K562 (cell line): Measurements from ENCODE around the gene CNFN. TPM values are rescaled to one million over a fixed set of nuclear protein-coding genes. Genes with fewer than 3 reads are reported as not detected.

Experiments used
- ATAC-seq: fragments of 200-7000 bp; cut with Tn5 transposase; 3 replicates; pipeline ENCODE4 v1.9.1; 2020; ENCODE audit warnings: moderate library complexity
- BruUV-seq: library from RNA; stranded (reverse); fragments of 400-500 nt; replicated peaks from 2 replicates; lab custom pipeline; 2021; lab: Mats Ljungman, UMichigan
- CTCF ChIA-PET: fragments of 300-600 bp; formaldehyde crosslinking; extraction: SDS; loops from one replicate; lab custom pipeline; 2021; ENCODE audit warnings: low intra/inter-chr PET ratio; lab: Yijun Ruan, JAX
- POLR2A ChIA-PET: fragments of 300-600, 350-650 bp; sonication (Branson Sonifier 250); formaldehyde crosslinking; extraction: SDS; loops from one replicate; lab custom pipeline; 2021; ENCODE audit warnings: antibody characterized with exemption, inconsistent platforms; lab: Yijun Ruan, JAX
- DNase-seq, 4 experiments: peaks; one replicate each; pipeline versions ENCODE4 v3.0.0 to v3.0.0-alpha.2; 2011 to 2018; ENCODE audit warnings: low spot score in 3 of 4, mixed read lengths in 3 of 4; ENCODE audit errors: extremely low read depth in 1 of 4
- FAIRE-seq: peaks from 2 replicates; lab custom pipeline; 2011; peaks lifted over from hg19 to GRCh38; lab: Jason Lieb, UNC
- H2AFZ ChIP-seq: 2 replicates; pipeline ENCODE4 v1.6.0; 2011; ENCODE audit warnings: low read depth, low read length, control low read depth, inconsistent platforms
- H3K27ac ChIP-seq: fragments of 200-600 bp; 3 replicates; pipeline ENCODE4 v1.8.0; 2011; ENCODE audit warnings: low read depth, mild to moderate bottlenecking, control low read depth, inconsistent platforms, low read length, moderate library complexity, mixed read lengths; ENCODE audit errors: extremely low read depth
- H3K27me3 ChIP-seq, 2 experiments: fragments of 300-600 bp in 1 of 2; 2 replicates in 1 of 2; 3 replicates in 1 of 2; pipeline versions ENCODE4 v1.6.0 to v1.8.0; 2011; ENCODE audit warnings: inconsistent platforms in 2 of 2, low read length in 2 of 2, mild to moderate bottlenecking in 1 of 2, mixed read lengths in 1 of 2, moderate library complexity in 1 of 2; ENCODE audit not compliant: control insufficient read depth in 2 of 2, insufficient read depth in 2 of 2
- H3K36me3 ChIP-seq: fragments of 300-600 bp; 3 replicates; pipeline ENCODE4 v1.8.0; 2011; ENCODE audit warnings: mild to moderate bottlenecking, low read length, inconsistent platforms; ENCODE audit not compliant: control insufficient read depth, insufficient read depth
- H3K4me1 ChIP-seq, 2 experiments: fragments of 200-600 bp in 1 of 2; replicated peaks in 1 of 2; 2 replicates in 1 of 2; 3 replicates in 1 of 2; pipeline versions ENCODE4 v1.5.1 to v1.8.0; 2011; ENCODE audit warnings: inconsistent platforms in 2 of 2, low read length in 2 of 2, mild to moderate bottlenecking in 1 of 2, mixed read lengths in 1 of 2, moderate library complexity in 1 of 2; ENCODE audit not compliant: control insufficient read depth in 2 of 2, insufficient read depth in 2 of 2
- H3K4me2 ChIP-seq: 2 replicates; pipeline ENCODE4 v1.6.1; 2011; ENCODE audit warnings: low read length, control low read depth, inconsistent platforms, mixed read lengths; ENCODE audit not compliant: insufficient read depth
- H3K4me3 ChIP-seq: fragments of 200-600 bp; sonication (generic), shearing (Covaris generic); 2 replicates; pipeline ENCODE4 v1.5.1; 2016; ENCODE audit warnings: control low read depth, inconsistent platforms
- H3K79me2 ChIP-seq: fragments of 200-600 bp; 3 replicates; pipeline ENCODE4 v1.8.0; 2011; ENCODE audit warnings: low read length, inconsistent platforms; ENCODE audit not compliant: control insufficient read depth, insufficient read depth
- H3K9ac ChIP-seq, 2 experiments: 2 replicates each; pipeline versions ENCODE4 v1.6.0 to v1.6.1; 2011; ENCODE audit warnings: low read depth in 2 of 2, low read length in 2 of 2, control low read depth in 1 of 2, inconsistent platforms in 1 of 2, mild to moderate bottlenecking in 1 of 2, mixed read lengths in 1 of 2; ENCODE audit not compliant: insufficient read depth in 1 of 2
- H3K9me1 ChIP-seq: one replicate; pipeline ENCODE4 v1.6.0; 2011; ENCODE audit warnings: inconsistent platforms, mild to moderate bottlenecking, low read length, moderate library complexity; ENCODE audit not compliant: control insufficient read depth, insufficient read depth
- H3K9me3 ChIP-seq: replicated peaks from 2 replicates; pipeline ENCODE4 v1.5.1; 2011; ENCODE audit warnings: low read depth, low read length, inconsistent platforms; ENCODE audit not compliant: control insufficient read depth, insufficient read depth
- H4K20me1 ChIP-seq: replicated peaks from 2 replicates; pipeline ENCODE4 v1.6.1; 2011; ENCODE audit warnings: low read length, inconsistent platforms, mixed read lengths; ENCODE audit not compliant: control insufficient read depth, insufficient read depth
- POLR2G ChIP-seq: fragments of 200-400 bp; formaldehyde crosslinking; IDR thresholded peaks from 2 replicates; pipeline ENCODE4 v1.6.1; 2017; ENCODE audit warnings: low read depth, mild to moderate bottlenecking, antibody characterized with exemption, low read length, moderate library complexity
- PTRF ChIP-seq: fragments of 450-650 bp; IDR thresholded peaks from 2 replicates; pipeline ENCODE4 v1.6.1; 2016; ENCODE audit warnings: mild to moderate bottlenecking, missing genetic modification characterization, missing compliant biosample characterization
- SIN3A ChIP-seq, 2 experiments: fragments of 150-350 bp in 1 of 2; IDR thresholded peaks; 2 replicates each; pipeline ENCODE4 v1.6.1; 2011 to 2016; ENCODE audit warnings: borderline replicate concordance in 2 of 2, low read depth in 2 of 2, low read length in 2 of 2, mild to moderate bottlenecking in 2 of 2, moderate library complexity in 2 of 2; ENCODE audit not compliant: control insufficient read depth in 1 of 2
- ZNF347 ChIP-seq: fragments of 450-650 bp; formaldehyde crosslinking; IDR thresholded peaks from 2 replicates; pipeline ENCODE4 v1.4.0; 2020; ENCODE audit warnings: low read depth, mild to moderate bottlenecking, moderate library complexity
- WGBS: fragments of 100-300 bp; shearing (Covaris generic); methylation state at CpG from one replicate; pipeline ENCODE4 v1.1.6; 2016; ENCODE audit warnings: low coverage, mixed read lengths; ENCODE audit not compliant: insufficient coverage; ENCODE audit errors: missing lambda C conversion rate; 5-methylcytosine and 5-hydroxymethylcytosine counted together
- in situ Hi-C: fragments of 300-500 bp; cut with MboI; formaldehyde crosslinking; loops from 4 replicates; pipeline ENCODE4 v1.15.0; 2018; ENCODE audit warnings: inconsistent platforms, mixed read lengths
- intact Hi-C: fragments of 100-400 bp; cut with micrococcal nuclease; formaldehyde crosslinking; loops from 2 replicates; pipeline ENCODE4 v1.14.2; 2022
- polyA plus RNA-seq, 8 experiments: library from polyadenylated mRNA; depleted of rRNA in 4 of 8; stranded (reverse) in 5 of 8; unstranded in 3 of 8; fragments of >200 nt; fragmentation: Nextera tagmentation in 2 of 8; fragmentation: Illumina TruSeq in 1 of 8; extraction: Ambion mirVana in 2 of 8; extraction: Trizol in 1 of 8; gene quantifications; 2 replicates each; pipeline versions ENCODE4 v1.2.1 to v1.2.3, GENCODE V29; 2011 to 2014; ENCODE audit warnings: inconsistent platforms in 1 of 8, missing spikeins in 1 of 8
- total RNA-seq, 7 experiments: library from RNA; depleted of rRNA in 6 of 7; stranded (reverse); fragments of >200 nt in 6 of 7; fragmentation: Illumina TruSeq in 2 of 7; extraction: Trizol in 2 of 7; gene quantifications; 2 replicates each; pipeline versions ENCODE4 v1.2.1 to v1.2.3, GENCODE V29; 2011 to 2021; ENCODE audit warnings: low replicate concordance in 1 of 7
- TF ChIP-seq, protein P1 (sequence below): fragments of 450-650 bp; IDR thresholded peaks from 2 replicates; pipeline ENCODE4 v1.6.1; 2018; ENCODE audit not compliant: partially characterized antibody
- TF ChIP-seq, protein P2 (sequence below): fragments of 450-650 bp; formaldehyde crosslinking; conservative IDR thresholded peaks from 2 replicates; pipeline ENCODE4 v1.4.0; 2022; ENCODE audit warnings: mild to moderate bottlenecking, missing genetic modification characterization
- TF ChIP-seq, protein P3 (sequence below): sonication (generic); formaldehyde crosslinking; IDR thresholded peaks from 2 replicates; pipeline ENCODE4 v1.4.0; 2020; ENCODE audit warnings: mild to moderate bottlenecking, missing genetic modification reagents
- TF ChIP-seq, protein P4 (sequence below): sonication (generic); formaldehyde crosslinking; IDR thresholded peaks from 2 replicates; pipeline ENCODE4 v1.8.0; 2022; ENCODE audit warnings: mild to moderate bottlenecking, missing genetic modification reagents, borderline replicate concordance

Gene CNFN
- total and polyA plus RNA-seq, 9 of the 15 experiments (the other 6 are each of a cell fraction or from before 2014, with no cell fraction given), result 0.18 to 0.52 (median 0.27) TPM; not detected in 5

DNA sequence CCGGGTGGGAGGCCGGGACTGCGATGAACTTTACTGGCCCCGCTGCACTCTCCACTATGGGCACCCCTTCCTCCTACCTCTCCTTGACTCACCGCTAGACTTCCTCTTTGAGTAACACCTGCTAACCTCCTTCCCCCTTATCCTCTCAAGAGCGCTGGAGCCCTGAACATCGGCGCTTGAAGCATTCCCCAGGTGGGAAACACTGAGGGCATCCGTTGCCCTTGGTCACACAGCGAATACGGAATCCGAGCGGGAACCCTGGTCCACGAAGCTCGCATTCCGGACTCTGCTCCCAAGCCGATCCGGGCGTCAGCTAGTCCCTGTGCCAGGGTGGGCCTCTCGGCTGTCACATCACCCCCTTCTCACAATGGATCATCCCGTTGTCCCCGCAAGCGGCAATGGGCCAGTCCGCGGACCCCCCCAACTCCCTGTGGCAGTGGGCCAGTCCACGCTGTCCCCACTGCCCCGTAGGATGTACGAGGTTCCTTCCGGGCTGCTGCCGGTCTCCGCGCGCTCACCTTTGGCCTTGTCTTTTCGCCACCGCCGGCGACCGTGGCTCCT lies 32.9 kb upstream of the CNFN start:
- no peak for FAIRE-seq
- intact Hi-C loops, result no loop called here
- Histone ChIP-seq H3K36me3 (no peaks in the 10 kb centered on the region), H3K4me1 (peaks cover 0 to 25% of the 10 kb centered on the region in 2 experiments; a peak in 2 of 5 replicates), H3K9ac (0 out of 4 replicates have a peak overlapping the region, but pooled peaks of 1 of the 2 experiments have one; percentile 55), H3K27me3 (peaks cover 0 to 5% of the 10 kb centered on the region in 2 experiments; a peak in 1 of 5 replicates), H2AFZ (no peak overlapping the region), H3K27ac (no peak overlapping the region), H3K4me3 (no peak overlapping the region), H3K9me3 (no peaks in the 10 kb centered on the region), H3K9me1 (no peaks in the 10 kb centered on the region), H3K79me2 (no peaks in the 10 kb centered on the region), H4K20me1 (no peaks in the 10 kb centered on the region), H3K4me2 (no peak overlapping the region)
- TF ChIP-seq SIN3A (IDR thresholded peaks at IDR 0.05; ENCODE audit: borderline replicate concordance in 2 of 2, control insufficient read depth in 1 of 2, low read depth in 2 of 2, low read length in 2 of 2) (no peak), POLR2G (peak; percentile 16; the same call in 1 of the 2 replicates), ZNF347 (CRISPR knock-in tag) (no peak), PTRF (tag) (no peak)
- TF ChIP-seq, protein P1, sequence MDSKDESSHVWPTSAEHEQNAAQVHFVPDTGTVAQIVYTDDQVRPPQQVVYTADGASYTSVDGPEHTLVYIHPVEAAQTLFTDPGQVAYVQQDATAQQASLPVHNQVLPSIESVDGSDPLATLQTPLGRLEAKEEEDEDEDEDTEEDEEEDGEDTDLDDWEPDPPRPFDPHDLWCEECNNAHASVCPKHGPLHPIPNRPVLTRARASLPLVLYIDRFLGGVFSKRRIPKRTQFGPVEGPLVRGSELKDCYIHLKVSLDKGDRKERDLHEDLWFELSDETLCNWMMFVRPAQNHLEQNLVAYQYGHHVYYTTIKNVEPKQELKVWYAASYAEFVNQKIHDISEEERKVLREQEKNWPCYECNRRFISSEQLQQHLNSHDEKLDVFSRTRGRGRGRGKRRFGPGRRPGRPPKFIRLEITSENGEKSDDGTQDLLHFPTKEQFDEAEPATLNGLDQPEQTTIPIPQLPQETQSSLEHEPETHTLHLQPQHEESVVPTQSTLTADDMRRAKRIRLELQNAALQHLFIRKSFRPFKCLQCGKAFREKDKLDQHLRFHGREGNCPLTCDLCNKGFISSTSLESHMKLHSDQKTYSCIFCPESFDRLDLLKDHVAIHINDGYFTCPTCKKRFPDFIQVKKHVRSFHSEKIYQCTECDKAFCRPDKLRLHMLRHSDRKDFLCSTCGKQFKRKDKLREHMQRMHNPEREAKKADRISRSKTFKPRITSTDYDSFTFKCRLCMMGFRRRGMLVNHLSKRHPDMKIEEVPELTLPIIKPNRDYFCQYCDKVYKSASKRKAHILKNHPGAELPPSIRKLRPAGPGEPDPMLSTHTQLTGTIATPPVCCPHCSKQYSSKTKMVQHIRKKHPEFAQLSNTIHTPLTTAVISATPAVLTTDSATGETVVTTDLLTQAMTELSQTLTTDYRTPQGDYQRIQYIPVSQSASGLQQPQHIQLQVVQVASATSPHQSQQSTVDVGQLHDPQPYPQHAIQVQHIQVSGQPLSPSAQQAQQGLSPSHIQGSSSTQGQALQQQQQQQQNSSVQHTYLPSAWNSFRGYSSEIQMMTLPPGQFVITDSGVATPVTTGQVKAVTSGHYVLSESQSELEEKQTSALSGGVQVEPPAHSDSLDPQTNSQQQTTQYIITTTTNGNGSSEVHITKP, result peak; percentile 90
- TF ChIP-seq, protein P2, sequence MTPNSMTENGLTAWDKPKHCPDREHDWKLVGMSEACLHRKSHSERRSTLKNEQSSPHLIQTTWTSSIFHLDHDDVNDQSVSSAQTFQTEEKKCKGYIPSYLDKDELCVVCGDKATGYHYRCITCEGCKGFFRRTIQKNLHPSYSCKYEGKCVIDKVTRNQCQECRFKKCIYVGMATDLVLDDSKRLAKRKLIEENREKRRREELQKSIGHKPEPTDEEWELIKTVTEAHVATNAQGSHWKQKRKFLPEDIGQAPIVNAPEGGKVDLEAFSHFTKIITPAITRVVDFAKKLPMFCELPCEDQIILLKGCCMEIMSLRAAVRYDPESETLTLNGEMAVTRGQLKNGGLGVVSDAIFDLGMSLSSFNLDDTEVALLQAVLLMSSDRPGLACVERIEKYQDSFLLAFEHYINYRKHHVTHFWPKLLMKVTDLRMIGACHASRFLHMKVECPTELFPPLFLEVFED (CRISPR knock-in tag), result no peak
- TF ChIP-seq, protein P3, sequence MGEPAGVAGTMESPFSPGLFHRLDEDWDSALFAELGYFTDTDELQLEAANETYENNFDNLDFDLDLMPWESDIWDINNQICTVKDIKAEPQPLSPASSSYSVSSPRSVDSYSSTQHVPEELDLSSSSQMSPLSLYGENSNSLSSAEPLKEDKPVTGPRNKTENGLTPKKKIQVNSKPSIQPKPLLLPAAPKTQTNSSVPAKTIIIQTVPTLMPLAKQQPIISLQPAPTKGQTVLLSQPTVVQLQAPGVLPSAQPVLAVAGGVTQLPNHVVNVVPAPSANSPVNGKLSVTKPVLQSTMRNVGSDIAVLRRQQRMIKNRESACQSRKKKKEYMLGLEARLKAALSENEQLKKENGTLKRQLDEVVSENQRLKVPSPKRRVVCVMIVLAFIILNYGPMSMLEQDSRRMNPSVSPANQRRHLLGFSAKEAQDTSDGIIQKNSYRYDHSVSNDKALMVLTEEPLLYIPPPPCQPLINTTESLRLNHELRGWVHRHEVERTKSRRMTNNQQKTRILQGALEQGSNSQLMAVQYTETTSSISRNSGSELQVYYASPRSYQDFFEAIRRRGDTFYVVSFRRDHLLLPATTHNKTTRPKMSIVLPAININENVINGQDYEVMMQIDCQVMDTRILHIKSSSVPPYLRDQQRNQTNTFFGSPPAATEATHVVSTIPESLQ (CRISPR knock-in tag), result no peak
- TF ChIP-seq, protein P4, sequence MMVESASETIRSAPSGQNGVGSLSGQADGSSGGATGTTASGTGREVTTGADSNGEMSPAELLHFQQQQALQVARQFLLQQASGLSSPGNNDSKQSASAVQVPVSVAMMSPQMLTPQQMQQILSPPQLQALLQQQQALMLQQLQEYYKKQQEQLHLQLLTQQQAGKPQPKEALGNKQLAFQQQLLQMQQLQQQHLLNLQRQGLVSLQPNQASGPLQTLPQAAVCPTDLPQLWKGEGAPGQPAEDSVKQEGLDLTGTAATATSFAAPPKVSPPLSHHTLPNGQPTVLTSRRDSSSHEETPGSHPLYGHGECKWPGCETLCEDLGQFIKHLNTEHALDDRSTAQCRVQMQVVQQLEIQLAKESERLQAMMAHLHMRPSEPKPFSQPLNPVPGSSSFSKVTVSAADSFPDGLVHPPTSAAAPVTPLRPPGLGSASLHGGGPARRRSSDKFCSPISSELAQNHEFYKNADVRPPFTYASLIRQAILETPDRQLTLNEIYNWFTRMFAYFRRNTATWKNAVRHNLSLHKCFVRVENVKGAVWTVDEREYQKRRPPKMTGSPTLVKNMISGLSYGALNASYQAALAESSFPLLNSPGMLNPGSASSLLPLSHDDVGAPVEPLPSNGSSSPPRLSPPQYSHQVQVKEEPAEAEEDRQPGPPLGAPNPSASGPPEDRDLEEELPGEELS (CRISPR knock-in tag), result no peak
- ChIA-PET POLR2A (no interaction called here), CTCF (no interaction called here)
- in situ Hi-C loops, result no loop called here
- no peak for ATAC-seq
- no peak for DNase-seq
- WGBS, result 82% methylated on average over 26 of the region's 38 CpGs
- BruUV-seq, result no TSS peak
